ENCODE data around the gene DIS3L2. TPM values are rescaled to one million over a fixed set of nuclear protein-coding genes. Genes with fewer than 3 reads are reported as not detected.
"Not testable (repeated sequence)": the region's sequence is repeated elsewhere in the genome, so short reads cannot be mapped to it uniquely, and the experiment has no call there.

DIS3L2 gene
- total RNA-seq, 4 donors from 2014 or later = 40.6 to 105 (median 43.9) TPM

DNA sequence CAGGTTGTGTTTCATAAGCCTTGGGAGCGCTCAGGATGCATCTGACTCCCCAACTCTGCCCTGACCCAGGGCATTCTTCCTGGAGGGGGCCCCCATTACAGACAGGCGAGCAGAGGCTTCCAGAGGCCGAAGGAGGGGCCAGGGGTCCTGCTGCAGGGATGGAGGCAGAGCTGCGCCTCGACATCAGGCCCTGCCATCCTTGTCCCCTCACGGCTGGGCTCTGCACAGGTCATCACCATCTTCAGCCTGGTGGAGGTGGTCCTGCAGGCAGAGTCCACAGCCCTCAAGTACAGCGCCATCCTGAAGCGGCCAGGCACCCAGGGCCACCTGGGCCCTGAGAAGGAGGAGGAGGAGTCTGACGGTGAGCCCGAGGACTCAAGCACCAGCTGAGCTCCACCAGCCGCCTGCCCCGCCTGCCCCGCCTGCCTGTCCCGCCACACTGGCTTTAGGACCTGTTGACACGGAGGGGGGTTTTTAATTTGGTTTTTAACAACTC is 374.8 kb downstream of the DIS3L2 start:
- H3K27me3 ChIP-seq = no peaks in the 10 kb centered on the region
- TF ChIP-seq POLR2AphosphoS5 (IDR thresholded peaks at IDR 0.05) (no peak), POLR2A (IDR thresholded peaks at IDR 0.05) (no peak), EP300 (IDR thresholded peaks at IDR 0.05) (no peak)
- TF ChIP-seq, protein P1, sequence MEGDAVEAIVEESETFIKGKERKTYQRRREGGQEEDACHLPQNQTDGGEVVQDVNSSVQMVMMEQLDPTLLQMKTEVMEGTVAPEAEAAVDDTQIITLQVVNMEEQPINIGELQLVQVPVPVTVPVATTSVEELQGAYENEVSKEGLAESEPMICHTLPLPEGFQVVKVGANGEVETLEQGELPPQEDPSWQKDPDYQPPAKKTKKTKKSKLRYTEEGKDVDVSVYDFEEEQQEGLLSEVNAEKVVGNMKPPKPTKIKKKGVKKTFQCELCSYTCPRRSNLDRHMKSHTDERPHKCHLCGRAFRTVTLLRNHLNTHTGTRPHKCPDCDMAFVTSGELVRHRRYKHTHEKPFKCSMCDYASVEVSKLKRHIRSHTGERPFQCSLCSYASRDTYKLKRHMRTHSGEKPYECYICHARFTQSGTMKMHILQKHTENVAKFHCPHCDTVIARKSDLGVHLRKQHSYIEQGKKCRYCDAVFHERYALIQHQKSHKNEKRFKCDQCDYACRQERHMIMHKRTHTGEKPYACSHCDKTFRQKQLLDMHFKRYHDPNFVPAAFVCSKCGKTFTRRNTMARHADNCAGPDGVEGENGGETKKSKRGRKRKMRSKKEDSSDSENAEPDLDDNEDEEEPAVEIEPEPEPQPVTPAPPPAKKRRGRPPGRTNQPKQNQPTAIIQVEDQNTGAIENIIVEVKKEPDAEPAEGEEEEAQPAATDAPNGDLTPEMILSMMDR (IDR thresholded peaks at IDR 0.05) = no peak
- no peak overlapping the region for H3K4me3 ChIP-seq
- WGBS = 91% methylated on average over 9 of the region's 15 CpGs
- DNase-seq (ENCODE audit: low spot score in 2 of 2) = peak; percentile 53 to 72
- H3K36me3 ChIP-seq = peaks cover 32% of the 10 kb centered on the region
- no peaks in the 10 kb centered on the region for H3K4me1 ChIP-seq
- H3K27ac ChIP-seq = no peak overlapping the region
- H3K9me3 ChIP-seq = no peaks in the 10 kb centered on the region

DNA sequence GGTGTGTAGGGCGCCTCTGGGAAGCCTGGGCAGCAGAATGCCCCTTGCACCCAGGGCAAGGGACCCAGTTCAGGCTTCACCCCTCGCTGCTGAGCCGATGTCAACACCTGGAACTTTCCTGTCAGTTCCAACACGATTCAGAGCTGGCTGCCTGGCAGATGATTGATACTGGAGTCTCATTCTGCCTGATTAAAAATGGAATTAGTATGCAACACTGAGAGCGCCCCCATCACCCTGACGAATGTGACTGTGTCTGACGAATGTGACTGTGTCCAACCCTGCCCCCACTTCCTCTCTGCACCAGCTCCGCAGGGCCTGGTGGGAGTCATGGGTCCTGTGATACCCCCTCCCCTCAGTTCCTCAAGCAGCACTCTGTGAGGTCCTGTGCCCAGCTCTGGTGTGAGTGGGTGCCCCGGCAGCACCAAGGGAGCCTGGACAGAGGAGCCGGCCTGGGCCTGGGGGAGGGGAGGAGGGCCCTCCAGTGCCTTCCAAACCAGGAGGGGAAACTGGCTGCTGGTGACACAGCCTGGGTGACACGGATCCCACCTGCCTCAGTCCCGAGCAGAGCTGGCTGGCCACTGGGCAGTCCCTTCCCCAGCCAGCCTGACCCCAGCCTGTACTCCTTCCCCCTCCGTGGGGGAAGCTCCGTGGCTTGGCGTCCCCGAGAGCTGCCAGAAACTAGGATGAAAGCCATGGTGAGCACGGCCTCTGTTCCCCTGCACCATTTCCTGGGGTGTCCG is 375.6 kb downstream of the DIS3L2 start:
- DNase-seq (ENCODE audit: low spot score in 2 of 2) = peak; percentile 27 to 49
- no peaks in the 10 kb centered on the region for H3K27me3 ChIP-seq
- no peaks in the 10 kb centered on the region for H3K4me1 ChIP-seq
- 89% methylated on average over 9 of the region's 18 CpGs for WGBS
- H3K36me3 ChIP-seq = peaks cover 32% of the 10 kb centered on the region
- H3K27ac ChIP-seq = no peak overlapping the region
- H3K9me3 ChIP-seq = no peaks in the 10 kb centered on the region
- TF ChIP-seq, protein P1 (IDR thresholded peaks at IDR 0.05) = no peak
- TF ChIP-seq POLR2AphosphoS5 (IDR thresholded peaks at IDR 0.05) (no peak), EP300 (IDR thresholded peaks at IDR 0.05) (no peak), POLR2A (IDR thresholded peaks at IDR 0.05) (no peak)
- H3K4me3 ChIP-seq = no peak overlapping the region

DNA sequence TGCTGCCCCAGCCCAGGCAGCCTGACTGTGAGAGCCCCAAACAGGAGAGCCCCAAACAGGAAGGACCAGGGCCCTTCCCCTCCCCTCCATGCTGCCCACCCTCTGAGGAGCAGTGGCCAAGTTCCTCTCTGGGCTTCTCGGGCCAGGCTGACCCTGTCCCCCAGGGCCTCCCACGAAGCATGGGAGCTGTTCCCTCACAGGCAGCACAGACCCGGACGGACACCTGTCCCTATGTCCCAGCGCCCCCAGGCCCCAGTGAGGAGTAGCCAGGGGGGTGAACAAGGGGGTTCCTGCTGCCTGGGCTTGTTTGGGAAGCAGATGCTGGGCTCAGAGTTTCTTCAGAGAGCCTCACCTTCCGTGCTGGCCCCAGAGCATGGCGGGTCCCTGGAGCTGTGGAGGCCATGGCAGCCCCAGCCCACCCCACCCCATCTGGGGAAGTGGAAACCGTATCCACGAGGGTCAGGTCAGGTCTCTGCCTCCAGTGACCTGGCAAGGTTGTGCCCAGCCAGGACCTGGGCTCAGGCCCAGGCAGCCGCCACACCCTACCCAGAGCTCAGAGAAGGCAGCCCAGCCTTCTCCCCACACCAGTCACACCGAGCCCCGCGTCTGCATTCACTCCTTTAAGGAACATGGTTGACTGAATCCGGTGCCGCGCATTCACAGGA is 376.7 kb downstream of the DIS3L2 start:
- not testable (repeated sequence) for H3K9me3 ChIP-seq, H3K27ac ChIP-seq, H3K27me3 ChIP-seq, H3K4me1 ChIP-seq, H3K4me3 ChIP-seq
- WGBS = 96% methylated on average over 5 of the region's 16 CpGs
- H3K36me3 ChIP-seq = peaks cover 32% of the 10 kb centered on the region
- DNase-seq (ENCODE audit: low spot score in 2 of 2) = peak; percentile 58 to 63

DNA sequence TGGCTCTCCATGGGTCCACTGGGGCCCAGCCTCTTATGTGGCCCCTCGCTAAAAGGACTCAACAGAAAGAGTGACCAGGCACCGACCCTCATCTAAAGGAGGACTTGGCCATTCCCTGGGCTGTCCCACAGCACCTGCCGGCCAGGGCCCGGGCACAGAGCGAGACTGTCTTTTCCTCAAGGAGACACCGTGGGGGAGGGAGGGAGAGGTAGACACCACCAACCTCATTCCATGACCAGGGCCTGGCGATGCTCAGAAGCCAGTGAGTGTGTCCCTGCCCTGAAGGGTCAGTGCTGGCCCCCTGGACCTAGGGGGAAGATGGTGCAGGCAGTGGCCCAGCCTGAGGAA is 377.2 kb downstream of the DIS3L2 start:
- 94% methylated on average over 7 of the region's 7 CpGs for WGBS
- no peaks in the 10 kb centered on the region for H3K27me3 ChIP-seq
- H3K4me1 ChIP-seq = no peaks in the 10 kb centered on the region
- H3K36me3 ChIP-seq = peaks cover 28% of the 10 kb centered on the region
- peak; percentile 44 to 58 for DNase-seq (ENCODE audit: low spot score in 2 of 2)
- H3K9me3 ChIP-seq = no peaks in the 10 kb centered on the region
- no peak overlapping the region for H3K27ac ChIP-seq
- TF ChIP-seq EP300 (IDR thresholded peaks at IDR 0.05) (no peak), POLR2A (IDR thresholded peaks at IDR 0.05) (no peak), POLR2AphosphoS5 (IDR thresholded peaks at IDR 0.05) (no peak)
- TF ChIP-seq, protein P1 (IDR thresholded peaks at IDR 0.05) = no peak
- no peak overlapping the region for H3K4me3 ChIP-seq

DNA sequence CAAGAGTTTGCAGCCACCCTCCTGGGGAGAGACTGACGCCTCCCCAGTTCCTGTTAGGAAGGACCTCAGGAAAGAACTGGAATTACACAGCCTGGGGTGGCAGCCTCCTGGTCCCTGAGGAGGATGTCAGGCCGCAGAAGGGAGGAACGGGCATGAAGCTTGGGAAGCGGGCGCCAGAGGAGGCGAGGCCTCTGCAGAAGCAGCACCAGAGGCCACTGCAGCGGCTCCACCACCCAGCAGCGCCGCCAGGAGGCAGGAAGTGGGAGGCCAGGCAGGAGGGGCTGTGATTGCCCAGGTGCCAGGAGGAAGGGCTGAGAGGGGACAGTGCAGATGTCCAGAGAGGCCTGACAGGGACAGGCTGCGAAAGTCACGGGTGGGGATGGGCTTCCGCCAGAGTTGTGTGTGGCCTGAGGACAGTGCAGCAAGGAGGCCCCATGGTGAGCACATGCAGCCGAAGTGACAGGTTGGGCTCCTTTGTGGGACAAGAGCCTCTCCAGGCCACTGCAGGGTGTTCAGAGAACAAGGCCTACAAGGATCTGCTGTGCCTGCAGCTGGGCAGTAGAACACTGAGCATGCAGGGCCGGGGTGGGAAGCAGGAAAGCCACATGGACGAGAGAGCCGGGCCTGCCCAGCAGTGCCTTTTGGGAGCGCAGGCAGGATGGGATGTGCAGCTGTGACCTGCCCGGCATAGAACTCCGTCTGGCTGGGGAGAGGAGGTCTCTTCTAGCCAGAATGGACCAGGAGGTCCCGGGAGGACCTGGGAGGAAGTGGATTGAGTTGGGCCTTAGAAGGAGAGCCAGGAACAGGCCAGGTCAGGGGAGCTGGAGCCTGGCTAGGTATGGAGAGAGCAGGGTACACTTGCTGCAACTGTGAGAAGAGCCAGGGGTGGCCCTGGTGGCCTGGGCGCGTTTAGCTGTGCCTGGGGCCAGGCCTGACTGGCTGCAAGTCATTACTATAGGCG is 377.9 kb downstream of the DIS3L2 start:
- Histone ChIP-seq H3K27ac (no peak overlapping the region), H3K27me3 (no peaks in the 10 kb centered on the region), H3K9me3 (no peaks in the 10 kb centered on the region), H3K36me3 (peaks cover 21% of the 10 kb centered on the region), H3K4me1 (no peaks in the 10 kb centered on the region), H3K4me3 (no peak overlapping the region)
- TF ChIP-seq EP300 (IDR thresholded peaks at IDR 0.05) (no peak), POLR2AphosphoS5 (IDR thresholded peaks at IDR 0.05) (no peak), POLR2A (IDR thresholded peaks at IDR 0.05) (no peak)
- TF ChIP-seq, protein P1 (IDR thresholded peaks at IDR 0.05) = no peak
- peak; percentile 44 to 74 for DNase-seq (ENCODE audit: low spot score in 2 of 2)
- WGBS = 83% methylated on average over 18 of the region's 23 CpGs
